Measurements from ENCODE around the gene CMIP. TPM values are rescaled to one million over a fixed set of nuclear protein-coding genes. Genes with fewer than 3 reads are reported as not detected.
"Not testable (repeated sequence)": the region's sequence is repeated elsewhere in the genome, so short reads cannot be mapped to it uniquely, and the experiment has no call there.

Gene CMIP
- total RNA-seq, 1 donor from 2014 or later = 27.8 TPM

GRCh38 chr16:81719993-81720392 is 275.4 kb downstream of the CMIP start:
- DNase-seq = no peak

- no peak for DNase-seq
Measured at GRCh38 chr16:81720973-81721906, 276.6 kb downstream of the CMIP start.

DNA sequence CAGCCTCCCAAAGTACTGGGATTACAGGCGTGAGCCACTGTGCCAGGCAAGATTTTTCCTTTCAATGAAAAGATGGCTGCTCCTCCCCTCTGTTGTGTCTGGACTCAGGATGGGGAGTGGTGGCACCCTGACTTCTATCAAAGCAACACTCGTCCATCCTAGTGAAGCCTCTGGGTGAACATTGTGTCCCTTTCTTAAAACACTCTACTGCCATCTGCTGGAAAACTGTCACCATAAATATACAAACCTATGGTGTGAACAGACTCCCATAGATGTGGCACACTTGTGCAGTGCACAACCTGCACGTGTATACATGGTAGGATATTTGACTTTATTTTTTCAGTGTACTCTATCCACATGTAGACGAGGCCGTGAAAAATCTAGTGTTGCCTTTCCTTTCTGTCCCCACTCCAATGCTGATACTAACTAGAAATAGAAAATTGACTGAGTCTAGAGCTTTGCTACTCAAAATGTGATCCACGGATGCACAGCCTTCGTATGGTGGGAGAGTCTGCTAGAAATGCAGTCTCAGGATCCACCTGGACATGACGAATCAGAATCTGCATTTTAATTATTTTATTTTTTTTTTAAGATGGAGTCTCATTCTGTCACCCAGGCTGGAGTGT is 278.6 kb downstream of the CMIP start:
- DNase-seq = peak; percentile 70

GRCh38 chr16:81728435-81728834 is 283.8 kb downstream of the CMIP start:
- DNase-seq = no peak

DNA sequence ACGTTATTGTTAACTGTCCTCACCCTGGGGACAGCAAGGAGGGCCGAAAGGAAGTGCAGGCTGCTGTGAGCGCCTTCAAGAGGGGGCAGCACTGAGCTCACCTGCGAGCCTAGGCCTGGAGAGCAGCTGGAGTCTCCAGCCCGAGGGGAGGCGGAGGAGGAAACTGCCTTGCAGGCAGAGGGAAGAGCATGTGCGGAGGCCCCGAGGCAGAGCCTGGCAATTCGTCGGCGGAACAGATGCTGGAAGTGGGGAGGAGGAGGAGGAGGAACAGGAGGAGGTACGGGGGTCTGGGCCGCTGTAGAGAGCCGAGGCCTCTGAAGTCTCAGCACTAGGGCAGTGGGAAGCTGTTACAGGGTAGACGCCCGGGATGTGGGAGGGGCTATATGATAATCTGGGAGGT is 284.8 kb downstream of the CMIP start:
- DNase-seq = no peak

- DNase-seq = peak; percentile 88
Measured at GRCh38 chr16:81730090-81731051, 285.8 kb downstream of the CMIP start.

DNA sequence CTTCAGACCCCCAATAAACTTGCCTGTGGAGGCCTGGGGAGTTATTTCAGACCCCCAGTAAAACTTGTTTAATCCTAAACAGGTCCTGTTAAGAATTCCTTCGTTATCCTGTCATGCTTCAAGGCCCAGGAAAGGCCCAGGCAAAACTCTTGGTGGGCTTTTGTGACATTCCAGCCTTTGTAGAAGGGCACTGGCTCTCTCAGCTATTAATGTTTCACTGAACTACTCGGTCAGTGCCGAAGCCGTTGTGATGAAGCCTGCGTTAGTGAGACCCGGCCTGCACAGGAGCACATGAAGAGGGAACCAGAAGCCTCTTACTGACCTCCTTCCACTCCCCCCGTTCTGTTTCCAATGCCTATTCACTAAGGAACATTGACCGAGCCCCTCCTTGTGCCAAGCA is 287.0 kb downstream of the CMIP start:
- DNase-seq = no peak

DNA sequence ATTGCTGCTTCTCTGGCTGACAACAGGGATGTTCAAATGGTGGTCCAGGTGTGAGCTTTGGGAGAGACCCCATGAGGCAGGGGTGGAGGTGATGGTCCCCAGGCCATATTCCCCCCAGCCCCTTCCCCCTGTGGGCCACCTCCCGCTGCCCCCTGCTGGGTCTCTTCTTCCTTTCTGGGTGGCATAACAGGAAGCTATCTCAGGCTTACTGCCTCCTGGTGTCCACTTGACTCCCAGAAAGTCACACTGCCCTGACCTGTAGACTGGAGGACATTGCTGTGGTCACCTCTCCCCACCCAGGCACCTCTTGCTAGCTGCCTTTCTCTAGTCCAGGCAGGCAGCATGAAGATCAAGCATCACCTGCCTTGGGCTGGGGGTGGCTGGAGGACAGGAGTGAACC is 288.1 kb downstream of the CMIP start:
- DNase-seq = no peak

GRCh38 chr16:81733295-81733694 is 288.7 kb downstream of the CMIP start:
- DNase-seq = no peak

DNA sequence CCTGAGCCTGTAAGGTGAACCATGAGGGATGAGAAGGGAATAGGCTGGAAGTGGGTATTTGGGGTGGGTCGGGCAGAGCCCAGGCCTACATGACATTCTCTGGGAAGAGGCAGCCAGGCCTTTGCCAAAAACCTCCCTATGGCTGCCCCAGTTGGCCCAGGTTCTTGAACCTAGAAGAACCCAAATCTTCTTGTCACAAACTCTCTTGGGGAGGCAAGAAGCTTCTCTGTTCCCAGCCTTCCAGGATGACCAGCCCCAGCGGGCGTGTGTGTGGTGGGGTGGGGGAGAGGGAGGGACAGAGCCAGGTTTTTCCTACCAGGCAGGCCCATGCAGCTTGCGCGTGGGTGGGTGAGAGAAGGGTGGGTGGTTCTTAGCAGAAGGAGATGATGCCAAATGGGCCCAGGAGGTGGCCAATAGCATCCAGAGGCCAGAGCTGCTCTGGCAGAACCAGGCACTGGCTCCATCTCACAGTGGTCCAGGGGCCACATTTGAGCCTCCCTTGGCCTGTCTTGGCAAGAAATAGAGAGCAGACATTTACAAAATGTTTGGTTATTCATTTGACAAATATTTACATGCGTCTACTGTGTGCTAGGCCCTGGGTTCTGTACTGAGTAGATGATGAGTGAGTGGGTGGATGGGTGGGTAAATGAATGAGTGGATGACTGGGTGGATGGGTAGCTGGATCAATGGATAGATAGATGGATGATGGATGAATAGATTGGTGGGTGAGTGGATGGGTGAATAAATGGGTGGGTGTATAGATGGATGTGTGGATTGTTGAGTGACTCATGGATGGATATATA is 290.2 kb downstream of the CMIP start:
- DNase-seq = no peak

DNA sequence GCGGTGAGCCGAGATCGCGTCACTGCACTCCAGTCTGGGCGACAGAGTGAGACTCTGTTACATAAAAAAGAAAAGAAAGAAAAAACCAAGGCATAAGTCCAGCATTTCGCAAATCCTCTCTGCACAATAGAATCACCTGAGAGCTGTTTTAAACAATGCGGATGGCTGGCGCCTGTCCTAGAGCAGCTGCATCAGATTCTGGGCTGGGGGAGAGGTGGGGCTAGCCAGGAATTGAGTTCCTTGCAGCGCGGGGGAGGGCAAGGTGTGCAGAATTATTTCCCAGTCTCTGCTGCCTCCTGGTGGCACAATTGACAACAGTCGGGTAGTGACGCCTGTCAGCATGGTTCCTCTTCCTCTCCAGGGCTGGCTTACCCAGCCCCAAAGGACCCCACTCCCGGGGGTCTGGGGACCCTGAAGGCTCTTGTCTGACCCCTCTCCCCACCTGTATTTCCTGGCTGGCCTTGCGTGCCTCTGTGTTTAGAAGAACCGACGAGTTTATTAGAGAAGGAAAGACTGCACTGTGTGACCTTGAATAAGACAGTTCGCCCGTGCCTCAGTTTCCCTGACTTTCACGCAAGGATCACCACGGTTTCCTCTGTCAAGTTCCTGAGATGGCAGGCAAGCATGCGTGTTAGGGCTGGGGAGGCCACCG is 293.4 kb downstream of the CMIP start:
- peak; percentile 54 for DNase-seq

GRCh38 chr16:81738783-81739496 is 294.3 kb downstream of the CMIP start:
- DNase-seq = no peak

- DNase-seq = no peak
Measured at GRCh38 chr16:81739503-81739902, 294.9 kb downstream of the CMIP start.

- no peak for DNase-seq
Measured at GRCh38 chr16:81740169-81740568, 295.6 kb downstream of the CMIP start.

- not testable (repeated sequence) for DNase-seq
Measured at GRCh38 chr16:81741430-81741770, 296.8 kb downstream of the CMIP start.

- no peak for DNase-seq
Measured at GRCh38 chr16:81744385-81744784, 299.8 kb downstream of the CMIP start.

GRCh38 chr16:81744911-81745310 is 300.3 kb downstream of the CMIP start:
- no peak for DNase-seq

DNA sequence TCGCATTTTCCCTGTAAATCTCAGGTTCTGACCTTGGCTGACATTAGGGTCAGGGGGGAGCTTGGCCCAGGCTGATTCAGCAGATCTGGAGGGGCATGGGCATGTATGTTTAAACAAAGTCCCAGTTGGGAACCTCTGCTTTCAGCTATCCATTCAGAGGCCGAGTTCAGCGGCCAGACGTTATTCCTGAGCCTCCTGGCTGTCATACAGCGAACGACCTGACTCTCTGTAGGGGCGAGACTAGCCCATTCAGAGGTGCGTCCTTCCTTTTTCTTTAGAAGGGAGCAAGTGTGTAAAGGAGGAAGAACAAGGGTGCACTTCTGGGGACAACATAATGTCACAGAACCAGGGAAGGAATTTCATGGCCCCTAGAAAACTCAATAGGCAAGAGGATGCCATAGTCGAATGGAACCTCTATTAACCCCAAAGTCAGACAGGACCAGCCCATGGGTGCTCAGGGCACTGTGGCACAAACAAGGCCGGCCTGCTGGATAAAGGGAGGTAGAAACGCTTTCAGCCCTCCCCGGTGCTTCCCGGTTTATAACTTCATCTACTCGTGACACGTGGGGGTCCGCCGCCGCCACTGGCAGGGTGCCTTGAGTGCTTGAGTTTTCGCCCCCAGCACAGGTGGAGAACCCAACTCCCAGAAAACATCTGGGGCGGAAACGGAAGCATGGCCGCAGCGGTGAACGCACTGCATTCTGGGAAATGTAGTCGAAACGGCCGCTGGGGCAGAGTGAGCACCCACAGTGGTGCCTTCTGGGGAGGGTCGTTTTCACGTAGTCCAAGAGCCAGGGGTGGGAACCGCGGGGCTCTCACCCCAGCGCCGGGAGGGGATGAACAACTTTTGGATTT is 301.3 kb downstream of the CMIP start:
- peak; percentile 22 for DNase-seq

DNA sequence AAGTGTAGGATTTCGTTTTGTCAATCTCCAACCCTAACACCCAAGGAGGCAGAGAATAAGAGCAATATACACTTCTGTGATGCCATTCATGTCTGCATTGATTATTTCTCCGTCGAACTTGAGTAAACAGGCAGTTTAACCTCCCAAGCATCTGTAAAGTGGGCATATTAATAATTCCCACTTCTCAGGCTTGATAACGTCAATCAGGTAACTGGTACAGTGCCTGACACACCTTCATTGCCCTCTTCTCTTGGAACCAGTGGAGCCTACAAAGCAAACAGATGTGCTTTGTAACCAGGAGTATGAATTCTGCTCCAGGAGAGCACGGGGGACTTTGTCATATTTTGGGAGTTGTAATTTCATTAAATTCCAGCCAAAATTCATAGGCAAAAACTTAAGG is 302.0 kb downstream of the CMIP start:
- no peak for DNase-seq
